ENCODE data around the gene TMEM183A.

TMEM183A gene

DNA sequence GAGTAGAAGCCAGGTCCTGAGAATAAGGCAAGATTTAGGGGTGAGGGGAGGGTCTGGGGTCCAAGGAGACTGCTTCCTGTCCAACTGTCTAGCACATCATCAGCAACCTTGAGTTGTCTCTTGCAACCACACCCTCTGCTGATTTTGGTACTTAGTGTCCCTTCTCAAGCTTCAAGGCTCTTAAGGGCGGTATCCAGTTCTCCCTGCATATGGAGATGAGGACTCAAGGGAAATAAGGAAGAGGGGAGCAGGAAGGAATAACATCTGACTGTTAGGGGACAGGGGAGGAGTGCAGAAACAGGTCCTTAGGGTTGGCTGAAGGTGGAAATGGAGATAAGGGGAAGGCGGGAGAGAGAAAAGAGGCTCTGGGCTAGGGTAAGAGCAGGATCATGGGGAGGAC, 66.3 kb downstream of the TMEM183A start:
- DNase-seq, result no peak
